IMR-90 (cell line): ENCODE measurements around the gene HSD3B1. TPM values are rescaled to one million over a fixed set of nuclear protein-coding genes. Genes with fewer than 3 reads are reported as not detected.

ENCODE experiments used
- ATAC-seq: fragments of 200-7000 bp; cut with Tn5 transposase; 2 replicates; pipeline ENCODE4 v1.9.1; 2020; ENCODE audit warnings: low read depth, mild to moderate bottlenecking, moderate library complexity
- BruUV-seq: library from RNA; stranded (reverse); fragments of 400-500 nt; replicated peaks from 2 replicates; lab custom pipeline; 2021; lab: Mats Ljungman, UMichigan
- CTCF ChIA-PET: fragments of 300-600 bp; formaldehyde crosslinking; extraction: SDS; loops from one replicate; lab custom pipeline; 2021; ENCODE audit warnings: antibody characterized with exemption; lab: Yijun Ruan, JAX
- POLR2A ChIA-PET: fragments of 300-600 bp; sonication (Branson Sonifier 250); formaldehyde crosslinking; loops from one replicate; lab custom pipeline; 2022; ENCODE audit warnings: antibody characterized with exemption; ENCODE audit not compliant: unreplicated experiment; lab: Charles Lee
- DNase-seq: peaks from one replicate; pipeline ENCODE4 v3.0.0; 2013
- H2AFZ ChIP-seq: replicated peaks from 2 replicates; pipeline ENCODE3; 2013; ENCODE audit warnings: low read length, mild to moderate bottlenecking; ENCODE audit not compliant: poor library complexity
- H2AK5ac ChIP-seq: 2 replicates; pipeline ENCODE4 v1.6.1; 2013; ENCODE audit warnings: low read depth, low read length, inconsistent platforms
- H2AK9ac ChIP-seq: replicated peaks from 2 replicates; pipeline ENCODE3; 2013; ENCODE audit warnings: mild to moderate bottlenecking, low read depth, low read length, moderate library complexity; ENCODE audit not compliant: poor library complexity
- H2BK120ac ChIP-seq: 2 replicates; pipeline ENCODE4 v1.6.1; 2013; ENCODE audit warnings: low read depth, low read length, inconsistent platforms
- H2BK15ac ChIP-seq: 3 replicates; pipeline ENCODE4 v1.6.1; 2013; ENCODE audit warnings: low read depth, low read length, inconsistent platforms
- H2BK20ac ChIP-seq: 2 replicates; pipeline ENCODE4 v1.6.1; 2013; ENCODE audit warnings: low read depth, mild to moderate bottlenecking, inconsistent platforms, low read length, moderate library complexity
- H2BK5ac ChIP-seq: 2 replicates; pipeline ENCODE4 v1.6.1; 2013; ENCODE audit warnings: mild to moderate bottlenecking, low read depth, low read length, inconsistent platforms; ENCODE audit not compliant: poor library complexity, severe bottlenecking
- H3K14ac ChIP-seq: replicated peaks from 2 replicates; pipeline ENCODE4 v1.6.1; 2013; ENCODE audit warnings: low read depth, low read length, inconsistent platforms
- H3K18ac ChIP-seq: 2 replicates; pipeline ENCODE4 v1.6.1; 2013; ENCODE audit warnings: low read depth, low read length, control low read depth
- H3K23ac ChIP-seq: 2 replicates; pipeline ENCODE4 v1.6.1; 2013; ENCODE audit warnings: low read depth, low read length, inconsistent platforms
- H3K27ac ChIP-seq: 2 replicates; pipeline ENCODE4 v1.5.1; 2013; ENCODE audit warnings: mild to moderate bottlenecking, control low read depth, low read length; ENCODE audit not compliant: insufficient read depth
- H3K27me3 ChIP-seq: 2 replicates; pipeline ENCODE4 v1.6.1; 2013; ENCODE audit warnings: low read length; ENCODE audit not compliant: control insufficient read depth, insufficient read depth
- H3K36me3 ChIP-seq: 2 replicates; pipeline ENCODE4 v1.6.1; 2013; ENCODE audit warnings: low read length, mixed read lengths; ENCODE audit not compliant: control insufficient read depth, insufficient read depth
- H3K4ac ChIP-seq: 2 replicates; pipeline ENCODE4 v1.6.1; 2013; ENCODE audit warnings: low read depth, low read length, inconsistent platforms
- H3K4me1 ChIP-seq: 2 replicates; pipeline ENCODE4 v1.6.1; 2013; ENCODE audit warnings: low read length, mixed read lengths; ENCODE audit not compliant: control insufficient read depth, insufficient read depth
- H3K4me2 ChIP-seq: 2 replicates; pipeline ENCODE4 v1.6.1; 2013; ENCODE audit warnings: low read depth, mild to moderate bottlenecking, control low read depth, low read length, moderate library complexity
- H3K4me3 ChIP-seq: 2 replicates; pipeline ENCODE4 v1.5.1; 2013; ENCODE audit warnings: low read depth, mild to moderate bottlenecking, control low read depth, low read length, moderate library complexity; ENCODE audit not compliant: insufficient read depth
- H3K56ac ChIP-seq: 2 replicates; pipeline ENCODE4 v1.6.1; 2013; ENCODE audit warnings: low read length, inconsistent platforms; ENCODE audit not compliant: insufficient read depth; ENCODE audit errors: extremely low read depth
- H3K79me1 ChIP-seq, 2 experiments: 2 replicates each; pipeline ENCODE4 v1.6.1; 2013; ENCODE audit warnings: low read length in 2 of 2, inconsistent platforms in 1 of 2, low read depth in 1 of 2
- H3K9ac ChIP-seq: 2 replicates; pipeline ENCODE4 v1.6.1; 2013; ENCODE audit warnings: low read depth, low read length, control low read depth
- H3K9me1 ChIP-seq: 2 replicates; pipeline ENCODE4 v1.6.1; 2013; ENCODE audit warnings: low read length, inconsistent platforms; ENCODE audit not compliant: insufficient read depth
- H3K9me3 ChIP-seq: 2 replicates; pipeline ENCODE4 v1.6.1; 2013; ENCODE audit warnings: low read length; ENCODE audit not compliant: control insufficient read depth, insufficient read depth
- H4K20me1 ChIP-seq: 2 replicates; pipeline ENCODE4 v1.6.1; 2013; ENCODE audit warnings: low read length, inconsistent platforms; ENCODE audit not compliant: insufficient read depth
- H4K5ac ChIP-seq: 2 replicates; pipeline ENCODE4 v1.6.1; 2013; ENCODE audit warnings: mild to moderate bottlenecking, low read depth, low read length, control low read depth
- H4K8ac ChIP-seq, 2 experiments: 2 replicates each; pipeline ENCODE4 v1.6.1; 2013; ENCODE audit warnings: low read depth in 2 of 2, low read length in 2 of 2, control low read depth in 1 of 2, inconsistent platforms in 1 of 2
- H4K91ac ChIP-seq: 2 replicates; pipeline ENCODE4 v1.6.1; 2013; ENCODE audit warnings: low read depth, low read length, inconsistent platforms; ENCODE audit not compliant: insufficient read depth
- CEBPB ChIP-seq: IDR thresholded peaks from 2 replicates; pipeline ENCODE4 v1.6.1; 2012; ENCODE audit warnings: low read depth, low read length, improper control_type of control experiment
- CTCF ChIP-seq: conservative IDR thresholded peaks from 2 replicates; pipeline ENCODE4 v1.5.1; 2012; ENCODE audit warnings: mild to moderate bottlenecking, low read depth, low read length, improper control_type of control experiment
- WGBS, 2 experiments: methylation state at CpG; one replicate each; pipeline versions ENCODE4 v1.1.5 to v1.1.7; 2013; ENCODE audit warnings: missing lambda C conversion rate in 2 of 2; ENCODE audit not compliant: insufficient read length in 1 of 2; ENCODE audit errors: extremely low coverage in 2 of 2; 5-methylcytosine and 5-hydroxymethylcytosine counted together
- dilution Hi-C: fragments of 300-500 bp; cut with HindIII; formaldehyde crosslinking; loops from one replicate; pipeline ENCODE4 v1.14.3; 2018; ENCODE audit warnings: low sequenced_read_pairs; ENCODE audit not compliant: unreplicated experiment
- in situ Hi-C: fragments of 300-500 bp; cut with MboI; formaldehyde crosslinking; loops from 3 replicates; pipeline ENCODE4 v1.14.3; 2019; ENCODE audit warnings: low sequenced_read_pairs, inconsistent platforms, mixed read lengths
- intact Hi-C: fragments of 100-400 bp; cut with micrococcal nuclease; formaldehyde crosslinking; loops from 2 replicates; pipeline ENCODE4 v1.10.0; 2022
- polyA plus RNA-seq, 3 experiments: library from polyadenylated mRNA; depleted of rRNA; stranded (reverse); fragments of >200 nt; gene quantifications; 2 replicates each; pipeline ENCODE4 v1.2.3, GENCODE V29; 2012; ENCODE audit warnings: low replicate concordance in 1 of 3
- total RNA-seq: library from RNA; depleted of rRNA; stranded (reverse); fragments of >200 nt; gene quantifications from 2 replicates; pipeline ENCODE4 v1.2.3, GENCODE V29; 2012

HSD3B1 gene
- total and polyA plus RNA-seq, 2 of the 4 experiments (the other 2 are of a cell fraction), result not detected

- Histone ChIP-seq H3K14ac (no peak overlapping the region), H2AK9ac (no peak overlapping the region), H2AK5ac (no peak overlapping the region), H4K91ac (no peak overlapping the region), H3K4ac (no peak overlapping the region), H3K27ac (no peak overlapping the region), H3K56ac (no peak overlapping the region), H3K4me3 (no peak overlapping the region), H4K5ac (no peak overlapping the region), H2BK15ac (no peak overlapping the region), H2AFZ (no peak overlapping the region), H2BK20ac (no peak overlapping the region), H2BK120ac (no peak overlapping the region), H2BK5ac (no peak overlapping the region), H4K20me1 (no peaks in the 10 kb centered on the region), H3K4me2 (no peak overlapping the region), H3K9me1 (no peaks in the 10 kb centered on the region), H3K9me3 (no peaks in the 10 kb centered on the region), H4K8ac (no peak overlapping the region), H3K27me3 (peaks cover 2% of the 10 kb centered on the region), H3K9ac (no peak overlapping the region), H3K79me1 (no peaks in the 10 kb centered on the region), H3K4me1 (no peaks in the 10 kb centered on the region), H3K18ac (no peak overlapping the region), H3K36me3 (no peaks in the 10 kb centered on the region), H3K23ac (no peak overlapping the region)
- ChIA-PET POLR2A (no interaction called here), CTCF (interaction anchor here (0.5 kb wide), 1 partner anchor 267 kb away, joined by 5 read pairs; no protein-coding TSS in a partner anchor)
- ATAC-seq, result no peak
- dilution Hi-C loops (no loop called here), in situ Hi-C loops (no loop called here), intact Hi-C loops (no loop called here)
- WGBS, 2 experiments, result no CpG with 5 or more reads among the region's 3 CpGs
- TF ChIP-seq CTCF (0 out of 2 replicates have a peak, but pooled peaks have one; percentile 9), CEBPB (no peak)
- DNase-seq, result no peak
- no TSS peak for BruUV-seq
These were observed 37.3 kb downstream of the HSD3B1 start for GRCh38 chr1:119544165-119544762.
